HG03342 (cell line): ENCODE measurements around the gene AGO4.
"Not testable (repeated sequence)": the region's sequence is repeated elsewhere in the genome, so short reads cannot be mapped to it uniquely, and the experiment has no call there.

Experiments used
- ATAC-seq: cut with Tn5 transposase; IDR thresholded peaks from one replicate; pipeline ENCODE4 v1.9.1; 2021; ENCODE audit warnings: mild to moderate bottlenecking, moderate library complexity; ENCODE audit not compliant: unreplicated experiment

The AGO4 gene

GRCh38 chr1:35810096-35810881, 2.5 kb downstream of the AGO4 start:
- no peak for ATAC-seq

GRCh38 chr1:35812754-35813153, 4.9 kb downstream of the AGO4 start:
- not testable (repeated sequence) for ATAC-seq

- ATAC-seq, result no peak
These were observed 17.4 kb downstream of the AGO4 start for GRCh38 chr1:35825255-35825654.

- no peak for ATAC-seq
These were observed 24.6 kb downstream of the AGO4 start for GRCh38 chr1:35832276-35832905.

- no peak for ATAC-seq
These were observed 25.6 kb downstream of the AGO4 start for GRCh38 chr1:35833395-35833794.

GRCh38 chr1:35834218-35834617, 26.4 kb downstream of the AGO4 start:
- no peak for ATAC-seq

GRCh38 chr1:35835398-35835797, 27.6 kb downstream of the AGO4 start:
- no peak for ATAC-seq

- ATAC-seq, result no peak
These were observed 28.9 kb downstream of the AGO4 start for GRCh38 chr1:35836734-35837133.

GRCh38 chr1:35838693-35839245, 31.0 kb downstream of the AGO4 start:
- no peak for ATAC-seq

- ATAC-seq, result no peak
These were observed 37.0 kb downstream of the AGO4 start for GRCh38 chr1:35844826-35845225.

GRCh38 chr1:35845766-35846165, 38.0 kb downstream of the AGO4 start:
- ATAC-seq, result no peak

- no peak for ATAC-seq
These were observed 40.2 kb downstream of the AGO4 start for GRCh38 chr1:35847935-35848565.

GRCh38 chr1:35850051-35850450, 42.2 kb downstream of the AGO4 start:
- no peak for ATAC-seq

- no peak for ATAC-seq
These were observed 42.9 kb downstream of the AGO4 start for GRCh38 chr1:35850716-35851115.

GRCh38 chr1:35851132-35851869, 43.5 kb downstream of the AGO4 start:
- ATAC-seq, result no peak

- ATAC-seq, result no peak
These were observed 44.4 kb downstream of the AGO4 start for GRCh38 chr1:35852241-35852640.

GRCh38 chr1:35854989-35855700, 47.3 kb downstream of the AGO4 start:
- no peak for ATAC-seq

GRCh38 chr1:35856964-35857363, 49.1 kb downstream of the AGO4 start:
- no peak for ATAC-seq

- no peak for ATAC-seq
These were observed 50.0 kb downstream of the AGO4 start for GRCh38 chr1:35857830-35858229.

GRCh38 chr1:35860696-35861095, 52.9 kb downstream of the AGO4 start:
- no peak for ATAC-seq
